ENCODE measurements around the gene TRIM8. TPM values are rescaled to one million over a fixed set of nuclear protein-coding genes. Genes with fewer than 3 reads are reported as not detected.

The TRIM8 gene
- total and polyA plus RNA-seq, 2 of the 8 experiments (the other 6 are each of a cell fraction or from before 2014, with no cell fraction given): 24.9 to 38.8 TPM

DNA sequence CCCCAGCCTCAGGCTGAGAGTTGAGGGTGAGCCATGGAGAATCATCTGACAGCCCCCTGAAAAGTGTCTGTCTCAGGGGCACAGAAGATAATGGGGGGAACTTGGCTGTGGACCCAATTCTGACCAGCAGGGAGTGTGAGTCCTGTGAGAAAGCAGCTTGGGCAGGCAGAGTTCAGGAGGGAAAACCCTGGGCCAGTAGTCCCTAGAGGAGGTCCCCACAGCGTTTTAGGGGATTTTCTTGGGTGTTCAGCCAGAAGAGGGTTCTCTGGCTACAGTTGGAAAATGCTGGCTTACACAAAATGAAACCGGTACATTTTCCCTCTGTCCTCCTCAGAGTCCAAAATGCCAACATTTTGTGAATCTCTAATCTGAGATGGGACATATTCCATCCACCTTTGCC is 35.8 kb upstream of the TRIM8 start:
- Histone ChIP-seq H3K36me3 (ENCODE audit: control insufficient read depth in 2 of 4, insufficient read depth in 4 of 4, low read length in 3 of 4) (no peaks in the 10 kb centered on the region), H4K8ac (ENCODE audit: extremely low read depth, insufficient read depth, low read length) (no peak overlapping the region), H3K9me3 (ENCODE audit: insufficient read depth in 2 of 2, low read depth in 1 of 2, low read length in 1 of 2) (no peaks in the 10 kb centered on the region), H3K14ac (ENCODE audit: insufficient read length) (no peak overlapping the region), H3K18ac (ENCODE audit: extremely low read depth, low read length) (no peak overlapping the region), H3K23ac (ENCODE audit: insufficient read length) (no peak overlapping the region), H3K4me1 (replicated peaks in 1 of 4; ENCODE audit: control insufficient read depth in 3 of 4, insufficient read depth in 4 of 4, low read length in 3 of 4) (no peaks in the 10 kb centered on the region), H3K4me3 (ENCODE audit: extremely low read depth in 1 of 4, insufficient read depth in 2 of 4, low read depth in 3 of 4, low read length in 4 of 4) (no peak overlapping the region), H3K27ac (ENCODE audit: low read depth, low read length) (no peak overlapping the region), H3K79me1 (ENCODE audit: low read depth, low read length) (no peaks in the 10 kb centered on the region; the same call in 1 of the 2 replicates), H4K91ac (replicated peaks; ENCODE audit: insufficient read length, low read length) (no peak overlapping the region), H3K27me3 (replicated peaks in 1 of 4; ENCODE audit: control insufficient read depth in 3 of 4, extremely low read depth in 1 of 4, insufficient read depth in 3 of 4, low read length in 3 of 4) (no peaks in the 10 kb centered on the region), H4K5ac (ENCODE audit: insufficient read length, low read depth, low read length) (no peak overlapping the region), H3K4me2 (ENCODE audit: insufficient read depth in 1 of 2, low read depth in 2 of 2, low read length in 2 of 2) (no peak overlapping the region), H3K4ac (replicated peaks; ENCODE audit: insufficient read length, low read depth, low read length) (no peak overlapping the region), H3K23me2 (ENCODE audit: low read depth, low read length) (no peaks in the 10 kb centered on the region), H2AFZ (ENCODE audit: low read length) (no peak overlapping the region), H3K79me2 (ENCODE audit: control insufficient read depth in 1 of 2, insufficient read depth in 2 of 2, low read length in 2 of 2) (no peaks in the 10 kb centered on the region), H2BK20ac (ENCODE audit: low read length) (no peak overlapping the region), H2BK120ac (replicated peaks; ENCODE audit: low read depth, low read length) (no peak overlapping the region), H2AK5ac (ENCODE audit: low read depth, low read length) (no peak overlapping the region), H4K20me1 (replicated peaks in 1 of 2; ENCODE audit: control insufficient read depth in 1 of 2, insufficient read depth in 2 of 2, low read length in 2 of 2) (no peaks in the 10 kb centered on the region), H2BK12ac (ENCODE audit: low read depth, low read length) (no peak overlapping the region), H3K56ac (replicated peaks; ENCODE audit: insufficient read length, low read depth, low read length) (no peak overlapping the region), H2BK15ac (ENCODE audit: low read length) (no peak overlapping the region), H2BK5ac (ENCODE audit: low read depth, low read length) (no peak overlapping the region), H3K9ac (replicated peaks in 1 of 4; ENCODE audit: extremely low read depth in 1 of 4, low read depth in 3 of 4, low read length in 3 of 4) (no peak overlapping the region)
- DNase-seq (ENCODE audit: low read depth in 1 of 2, low spot score in 2 of 2): no peak
- CTCF ChIA-PET (ENCODE audit: partially characterized antibody): interaction anchor here (0.5 to 8.9 kb wide), 16 partner anchors 8 to 101 kb away, joined by 3 to 69 read pairs (median 6); no protein-coding TSS in a partner anchor
- FAIRE-seq: no peak
- POLR2A ChIA-PET (ENCODE audit: partially characterized antibody): interaction anchor here (1.2 kb wide), 1 partner anchor 11 kb away, joined by 3 read pairs; no protein-coding TSS in a partner anchor
- 71% methylated on average over 2 of the region's 2 CpGs; no CpG with 5 or more reads in 1 of the 2 experiments for WGBS, 2 experiments (ENCODE audit: extremely low coverage in 1 of 2, insufficient coverage in 1 of 2, insufficient read length in 1 of 2, insufficient replicate concordance in 2 of 2, low coverage in 1 of 2, low lambda C conversion rate in 2 of 2, missing lambda C conversion rate in 1 of 2)
- no peak for TF ChIP-seq POLR2A (IDR thresholded peaks at IDR 0.05; ENCODE audit: control extremely low read depth in 1 of 2, low read depth in 2 of 2, low read length in 2 of 2)
- no peak for TF ChIP-seq SP2 (IDR thresholded peaks at IDR 0.05; ENCODE audit: low read length)
- peak; percentile 46 to 60 for TF ChIP-seq RAD21 (IDR thresholded peaks at IDR 0.05 in 1 of 2, conservative IDR thresholded peaks at IDR 0.05 in 1 of 2; ENCODE audit: low read depth in 2 of 2, low read length in 2 of 2)
- no peak for TF ChIP-seq MAFK (IDR thresholded peaks at IDR 0.05; ENCODE audit: low read depth, low read length)
- TF ChIP-seq HDAC2 (IDR thresholded peaks at IDR 0.05; ENCODE audit: borderline replicate concordance in 1 of 2, low read depth in 2 of 2, low read length in 2 of 2): no peak
- TF ChIP-seq, protein P1, sequence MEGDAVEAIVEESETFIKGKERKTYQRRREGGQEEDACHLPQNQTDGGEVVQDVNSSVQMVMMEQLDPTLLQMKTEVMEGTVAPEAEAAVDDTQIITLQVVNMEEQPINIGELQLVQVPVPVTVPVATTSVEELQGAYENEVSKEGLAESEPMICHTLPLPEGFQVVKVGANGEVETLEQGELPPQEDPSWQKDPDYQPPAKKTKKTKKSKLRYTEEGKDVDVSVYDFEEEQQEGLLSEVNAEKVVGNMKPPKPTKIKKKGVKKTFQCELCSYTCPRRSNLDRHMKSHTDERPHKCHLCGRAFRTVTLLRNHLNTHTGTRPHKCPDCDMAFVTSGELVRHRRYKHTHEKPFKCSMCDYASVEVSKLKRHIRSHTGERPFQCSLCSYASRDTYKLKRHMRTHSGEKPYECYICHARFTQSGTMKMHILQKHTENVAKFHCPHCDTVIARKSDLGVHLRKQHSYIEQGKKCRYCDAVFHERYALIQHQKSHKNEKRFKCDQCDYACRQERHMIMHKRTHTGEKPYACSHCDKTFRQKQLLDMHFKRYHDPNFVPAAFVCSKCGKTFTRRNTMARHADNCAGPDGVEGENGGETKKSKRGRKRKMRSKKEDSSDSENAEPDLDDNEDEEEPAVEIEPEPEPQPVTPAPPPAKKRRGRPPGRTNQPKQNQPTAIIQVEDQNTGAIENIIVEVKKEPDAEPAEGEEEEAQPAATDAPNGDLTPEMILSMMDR (IDR thresholded peaks at IDR 0.05; ENCODE audit: control extremely low read depth in 1 of 3, insufficient read depth in 1 of 3, low read depth in 1 of 3, low read length in 3 of 3): peak; percentile 41 to 59 (median 48)
